ENCODE results near the gene FAM98A. TPM values are rescaled to one million over a fixed set of nuclear protein-coding genes. Genes with fewer than 3 reads are reported as not detected.

FAM98A gene
- total and polyA plus RNA-seq, 4 donors, result 6.8 to 58.1 (median 33.7) TPM

- 81% methylated on average over 2 of the region's 2 CpGs for WGBS
- no peak for DNase-seq (ENCODE audit: low spot score)
- Histone ChIP-seq H3K27ac (ENCODE audit: low read depth in 1 of 2, low read length in 2 of 2) (no peak overlapping the region), H3K9ac (ENCODE audit: low read depth in 1 of 2, low read length in 2 of 2) (no peak overlapping the region), H3K4me3 (ENCODE audit: low read depth in 1 of 3, low read length in 3 of 3) (no peak overlapping the region), H3K9me3 (ENCODE audit: control insufficient read depth in 4 of 4, low read length in 3 of 4) (no peaks in the 10 kb centered on the region), H3K36me3 (ENCODE audit: control insufficient read depth in 4 of 4, insufficient read depth in 3 of 4, low read depth in 1 of 4, low read length in 3 of 4) (no peaks in the 10 kb centered on the region), H3K4me1 (ENCODE audit: control insufficient read depth in 4 of 4, insufficient read depth in 4 of 4, low read length in 3 of 4) (no peaks in the 10 kb centered on the region), H3K27me3 (ENCODE audit: control insufficient read depth in 4 of 4, insufficient read depth in 4 of 4, low read length in 3 of 4) (no peaks in the 10 kb centered on the region)
- TF ChIP-seq FOXA1 (IDR thresholded peaks at IDR 0.05), result no peak
- TF ChIP-seq HNF4A (conservative IDR thresholded peaks at IDR 0.05), result no peak
- TF ChIP-seq HNF4G (IDR thresholded peaks at IDR 0.05), result no peak
- no peak for TF ChIP-seq MAX (IDR thresholded peaks at IDR 0.05)
- no peak for TF ChIP-seq YY1 (IDR thresholded peaks at IDR 0.05)
- TF ChIP-seq CTCF (IDR thresholded peaks at IDR 0.05; ENCODE audit: low read depth, low read length, missing input control), result no peak
- TF ChIP-seq EGR1 (IDR thresholded peaks at IDR 0.05; ENCODE audit: low read depth in 2 of 2), result no peak
- no peak for TF ChIP-seq NR2F2 (IDR thresholded peaks at IDR 0.05)
- no peak for TF ChIP-seq ZBTB33 (IDR thresholded peaks at IDR 0.05)
- no peak for TF ChIP-seq TAF1 (conservative IDR thresholded peaks at IDR 0.05)
- TF ChIP-seq SP1 (IDR thresholded peaks at IDR 0.05), result no peak
These were observed 33.7 kb upstream of the FAM98A start for GRCh38 chr2:33632831-33633230.

GRCh38 chr2:33628031-33628827 is 29.1 kb upstream of the FAM98A start:
- WGBS, result 84% methylated on average over 6 of the region's 6 CpGs
- H3K27ac ChIP-seq (ENCODE audit: low read depth in 1 of 2, low read length in 2 of 2), result no peak overlapping the region
- H3K36me3 ChIP-seq (ENCODE audit: control insufficient read depth in 4 of 4, insufficient read depth in 3 of 4, low read depth in 1 of 4, low read length in 3 of 4), result no peaks in the 10 kb centered on the region
- no peaks in the 10 kb centered on the region for H3K4me1 ChIP-seq (ENCODE audit: control insufficient read depth in 4 of 4, insufficient read depth in 4 of 4, low read length in 3 of 4)
- no peaks in the 10 kb centered on the region for H3K27me3 ChIP-seq (ENCODE audit: control insufficient read depth in 4 of 4, insufficient read depth in 4 of 4, low read length in 3 of 4)
- no peak for DNase-seq (ENCODE audit: low spot score)
- H3K4me3 ChIP-seq (ENCODE audit: low read depth in 1 of 3, low read length in 3 of 3), result no peak overlapping the region
- no peaks in the 10 kb centered on the region for H3K9me3 ChIP-seq (ENCODE audit: control insufficient read depth in 4 of 4, low read length in 3 of 4)
- no peak overlapping the region for H3K9ac ChIP-seq (ENCODE audit: low read depth in 1 of 2, low read length in 2 of 2)
- TF ChIP-seq SP1 (IDR thresholded peaks at IDR 0.05) (no peak), HNF4A (conservative IDR thresholded peaks at IDR 0.05) (no peak), ATF3 (IDR thresholded peaks at IDR 0.05) (no peak), ZBTB33 (IDR thresholded peaks at IDR 0.05) (no peak), MAX (IDR thresholded peaks at IDR 0.05) (no peak), EGR1 (IDR thresholded peaks at IDR 0.05; ENCODE audit: low read depth in 2 of 2) (no peak), CTCF (IDR thresholded peaks at IDR 0.05; ENCODE audit: low read depth, low read length, missing input control) (no peak), FOXA1 (IDR thresholded peaks at IDR 0.05) (no peak), GABPA (IDR thresholded peaks at IDR 0.05 in 1 of 2, conservative IDR thresholded peaks at IDR 0.05 in 1 of 2) (no peak), RAD21 (IDR thresholded peaks at IDR 0.05) (no peak), TAF1 (conservative IDR thresholded peaks at IDR 0.05) (no peak), RXRA (IDR thresholded peaks at IDR 0.05) (no peak), HNF4G (IDR thresholded peaks at IDR 0.05) (no peak), JUND (IDR thresholded peaks at IDR 0.05) (no peak), FOXA2 (IDR thresholded peaks at IDR 0.05) (no peak), NR2F2 (IDR thresholded peaks at IDR 0.05) (no peak), YY1 (IDR thresholded peaks at IDR 0.05) (no peak)

Measured in liver (tissue), 9 donors.